Lung (tissue), 12 donors: Measurements from ENCODE around the gene CAMSAP2. TPM values are rescaled to one million over a fixed set of nuclear protein-coding genes. Genes with fewer than 3 reads are reported as not detected.

ENCODE experiments used
- ATAC-seq: fragments of 200-7000 bp; cut with Tn5 transposase; one replicate; pipeline ENCODE4 v1.9.1; 2020; ENCODE audit warnings: moderate number of reproducible peaks; ENCODE audit not compliant: insufficient read depth, low FRiP score
- DNase-seq, 3 donors: peaks; one replicate each; pipeline ENCODE4 v3.0.0-alpha.2; 2013 to 2017
- H3K27ac ChIP-seq, 2 donors: one replicate each; pipeline ENCODE4 v1.5.1; 2013; ENCODE audit warnings: mild to moderate bottlenecking in 2 of 2, moderate library complexity in 2 of 2, control low read depth in 1 of 2, inconsistent platforms in 1 of 2, low read depth in 1 of 2, low read length in 1 of 2
- H3K27me3 ChIP-seq, 3 donors: one replicate each; pipeline ENCODE4 v1.5.1; 2013; ENCODE audit warnings: low read length in 2 of 3; ENCODE audit not compliant: control insufficient read depth in 3 of 3, insufficient read depth in 3 of 3
- H3K36me3 ChIP-seq, 4 donors: one replicate each; pipeline ENCODE4 v1.5.1; 2013; ENCODE audit warnings: low read length in 4 of 4, mild to moderate bottlenecking in 1 of 4, moderate library complexity in 1 of 4; ENCODE audit not compliant: control insufficient read depth in 4 of 4, insufficient read depth in 4 of 4
- H3K4me1 ChIP-seq, 5 donors: one replicate each; pipeline ENCODE4 v1.5.1; 2013; ENCODE audit warnings: low read length in 5 of 5, mild to moderate bottlenecking in 2 of 5, moderate library complexity in 1 of 5; ENCODE audit not compliant: control insufficient read depth in 5 of 5, insufficient read depth in 5 of 5
- H3K4me3 ChIP-seq: one replicate; pipeline ENCODE4 v1.5.1; 2013; ENCODE audit warnings: mild to moderate bottlenecking, control low read depth, moderate library complexity
- H3K9ac ChIP-seq, 2 donors: one replicate each; pipeline ENCODE4 v1.5.1; 2013; ENCODE audit warnings: low read length in 2 of 2, control low read depth in 1 of 2; ENCODE audit not compliant: insufficient read depth in 1 of 2
- H3K9me3 ChIP-seq, 4 donors: one replicate each; pipeline ENCODE4 v1.5.1; 2013; ENCODE audit warnings: low read length in 3 of 4, mild to moderate bottlenecking in 1 of 4, moderate library complexity in 1 of 4; ENCODE audit not compliant: control insufficient read depth in 4 of 4, insufficient read depth in 3 of 4
- WGBS, 2 donors: extraction: QIAGEN DNeasy Blood & Tissue Kit; methylation state at CpG; one replicate each; pipeline ENCODE4 v1.1.7; 2013; 5-methylcytosine and 5-hydroxymethylcytosine counted together
- polyA plus RNA-seq, 2 donors: library from polyadenylated mRNA; stranded (reverse); fragments of 200-250 nt; gene quantifications; one replicate each; pipeline ENCODE4 v1.2.1, GENCODE V29; 2013
- total RNA-seq, 2 donors: library from RNA; depleted of rRNA in 1 of 2; stranded (reverse); fragments of >200 nt in 1 of 2; gene quantifications; one replicate each; pipeline ENCODE4 v1.2.1, GENCODE V29; 2014 to 2021
- TF ChIP-seq, protein P1 (sequence below): IDR thresholded peaks from 2 replicates; pipeline ENCODE4 v1.5.1; 2012; ENCODE audit warnings: mild to moderate bottlenecking; ENCODE audit errors: control extremely low read depth, extremely low read depth
- donor health status: control.
- donor health status: control.
- donor health status: Bipolar disorder and iron deficiency.
- donor health status: healthy.
- donor health status: DM: yes; HTN: yes; CAD: no.

CAMSAP2 gene
- total and polyA plus RNA-seq, 4 donors, result 8.0 to 51.8 (median 16.6) TPM

DNA sequence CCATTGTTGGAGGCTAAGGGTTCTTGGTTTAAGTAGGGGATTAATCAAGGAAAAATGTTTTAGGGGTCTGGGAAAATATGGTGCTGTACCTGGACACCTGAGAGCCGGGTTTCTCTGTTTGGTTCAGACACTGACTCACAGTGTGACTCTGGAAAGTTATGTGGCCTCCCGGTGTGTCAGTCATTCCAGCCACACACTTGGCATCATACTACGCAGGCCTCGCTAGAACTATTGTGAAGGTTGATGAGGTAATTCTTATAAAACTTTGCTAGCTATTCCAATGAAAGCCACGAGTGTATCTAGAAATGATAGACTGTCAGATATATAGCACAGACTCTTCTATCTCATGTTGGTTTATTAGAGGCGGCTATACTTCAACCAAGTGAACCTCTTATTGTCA lies 4.8 kb upstream of the CAMSAP2 start:
- no peak overlapping the region for H3K27ac ChIP-seq
- H3K27me3 ChIP-seq, result no peaks in the 10 kb centered on the region
- no peak overlapping the region for H3K9ac ChIP-seq
- no peak for ATAC-seq
- no peak overlapping the region for H3K4me3 ChIP-seq
- no peak for DNase-seq
- no peaks in the 10 kb centered on the region for H3K9me3 ChIP-seq
- H3K36me3 ChIP-seq, result no peaks in the 10 kb centered on the region
- WGBS, 2 donors, result 90 to 92% methylated on average over 6 of the region's 6 CpGs
- H3K4me1 ChIP-seq, result peaks cover 0 to 8% (median 0%) of the 10 kb centered on the region in 5 donors
- TF ChIP-seq, protein P1, sequence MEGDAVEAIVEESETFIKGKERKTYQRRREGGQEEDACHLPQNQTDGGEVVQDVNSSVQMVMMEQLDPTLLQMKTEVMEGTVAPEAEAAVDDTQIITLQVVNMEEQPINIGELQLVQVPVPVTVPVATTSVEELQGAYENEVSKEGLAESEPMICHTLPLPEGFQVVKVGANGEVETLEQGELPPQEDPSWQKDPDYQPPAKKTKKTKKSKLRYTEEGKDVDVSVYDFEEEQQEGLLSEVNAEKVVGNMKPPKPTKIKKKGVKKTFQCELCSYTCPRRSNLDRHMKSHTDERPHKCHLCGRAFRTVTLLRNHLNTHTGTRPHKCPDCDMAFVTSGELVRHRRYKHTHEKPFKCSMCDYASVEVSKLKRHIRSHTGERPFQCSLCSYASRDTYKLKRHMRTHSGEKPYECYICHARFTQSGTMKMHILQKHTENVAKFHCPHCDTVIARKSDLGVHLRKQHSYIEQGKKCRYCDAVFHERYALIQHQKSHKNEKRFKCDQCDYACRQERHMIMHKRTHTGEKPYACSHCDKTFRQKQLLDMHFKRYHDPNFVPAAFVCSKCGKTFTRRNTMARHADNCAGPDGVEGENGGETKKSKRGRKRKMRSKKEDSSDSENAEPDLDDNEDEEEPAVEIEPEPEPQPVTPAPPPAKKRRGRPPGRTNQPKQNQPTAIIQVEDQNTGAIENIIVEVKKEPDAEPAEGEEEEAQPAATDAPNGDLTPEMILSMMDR, result no peak

DNA sequence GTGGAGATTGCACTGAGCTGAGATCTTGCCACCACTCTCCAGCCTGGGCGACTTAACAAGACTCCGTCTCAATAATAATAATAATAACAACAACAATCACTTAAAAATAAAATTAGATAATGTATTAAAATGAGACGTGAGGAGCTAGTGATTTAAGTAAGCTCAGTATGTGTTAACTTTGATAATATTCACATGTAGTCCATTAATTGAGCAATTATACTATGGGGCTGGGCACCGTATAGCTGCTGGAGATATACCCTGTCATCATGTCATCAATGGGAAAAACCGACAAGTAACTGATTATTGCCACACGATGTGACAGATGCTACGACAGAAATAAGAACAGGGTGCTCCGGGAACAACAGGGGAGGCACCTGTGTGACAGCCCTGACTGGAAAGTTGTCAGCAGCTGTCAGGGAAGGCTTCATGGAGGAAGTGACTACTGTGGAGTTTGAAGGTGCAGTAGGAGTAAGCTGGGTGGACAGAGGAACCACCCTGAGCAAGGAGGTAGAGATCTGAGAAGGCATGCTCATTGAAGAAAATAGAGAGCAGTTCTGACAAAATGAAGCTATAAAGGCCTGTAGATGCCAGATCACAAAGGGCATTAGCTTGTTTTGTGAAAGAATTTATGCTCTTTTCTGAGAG lies 924 bp upstream of the CAMSAP2 start:
- Histone ChIP-seq H3K9ac (peak overlapping the region in 1 of 2 donors; percentile 80), H3K36me3 (no peaks in the 10 kb centered on the region), H3K4me1 (peaks cover 0 to 24% (median 8%) of the 10 kb centered on the region in 5 donors), H3K27ac (peak overlapping the region; percentile 17 to 74), H3K27me3 (no peaks in the 10 kb centered on the region), H3K4me3 (no peak overlapping the region), H3K9me3 (no peaks in the 10 kb centered on the region)
- 88 to 89% methylated on average over 8 of the region's 8 CpGs for WGBS, 2 donors
- TF ChIP-seq, protein P1, result no peak
- no peak for DNase-seq
- no peak for ATAC-seq

DNA sequence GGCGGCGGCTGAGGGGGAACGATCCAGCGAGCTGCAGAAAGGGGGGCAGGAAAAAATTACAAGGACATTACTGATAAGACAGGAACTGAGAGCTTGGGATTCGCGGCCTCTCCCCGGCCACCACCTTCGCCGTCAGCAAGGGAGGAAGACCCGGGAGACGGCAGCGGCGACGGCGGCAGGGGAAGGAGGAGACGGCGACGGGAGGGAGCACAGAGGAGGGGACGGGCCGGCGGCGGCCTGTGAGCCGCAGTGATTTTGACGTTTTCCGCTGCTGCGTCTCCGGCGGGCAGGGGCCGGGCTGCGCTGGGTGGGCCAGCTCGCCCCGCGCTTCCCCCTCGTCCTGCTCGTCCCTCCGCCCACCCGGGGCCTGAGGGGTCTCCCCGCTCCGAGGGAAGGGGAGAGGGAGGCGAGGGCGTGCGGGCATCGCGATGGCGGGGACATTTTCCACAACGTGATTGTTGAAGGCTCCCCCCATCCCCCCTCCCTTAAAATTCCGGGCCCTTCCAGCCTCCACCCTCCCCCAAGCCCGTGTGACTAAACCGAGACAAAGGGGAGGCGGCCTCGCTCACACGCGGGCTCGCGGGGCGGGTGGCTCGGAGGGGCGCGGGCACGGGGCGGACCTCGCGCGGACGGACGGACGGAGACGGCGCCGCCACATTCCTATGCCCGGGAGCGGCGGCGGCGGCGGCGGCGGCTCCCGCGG lies 407 bp downstream of the CAMSAP2 start:
- DNase-seq, result peak; percentile 84 to 90 (median 88)
- Histone ChIP-seq H3K4me3 (peak overlapping the region; percentile 79), H3K27me3 (no peaks in the 10 kb centered on the region), H3K36me3 (no peaks in the 10 kb centered on the region), H3K27ac (peak overlapping the region; percentile 97 to 98), H3K9me3 (no peaks in the 10 kb centered on the region), H3K9ac (peak overlapping the region; percentile 83 to 96), H3K4me1 (peaks cover 0 to 25% (median 14%) of the 10 kb centered on the region in 5 donors)
- TF ChIP-seq, protein P1, result no peak
- ATAC-seq, result peak; percentile 89
- WGBS, 2 donors, result 1% methylated on average over 62 to 80 of the region's 80 CpGs
